PC-9 (cell line): ENCODE measurements around the gene APPL2. TPM values are rescaled to one million over a fixed set of nuclear protein-coding genes. Genes with fewer than 3 reads are reported as not detected.

ENCODE experiments used
- BruUV-seq: library from RNA; stranded (reverse); fragments of 400-500 nt; replicated peaks from 2 replicates; lab custom pipeline; 2021; lab: Mats Ljungman, UMichigan
- CTCF ChIA-PET: fragments of 300-600 bp; sonication (Branson Sonifier 250); formaldehyde crosslinking; loops from one replicate; lab custom pipeline; 2022; ENCODE audit warnings: antibody characterized with exemption; lab: Charles Lee
- POLR2A ChIA-PET: fragments of 300-600 bp; sonication (Branson Sonifier 250); formaldehyde crosslinking; loops from one replicate; lab custom pipeline; 2022; ENCODE audit warnings: antibody characterized with exemption; ENCODE audit not compliant: unreplicated experiment; lab: Charles Lee
- DNase-seq, 2 experiments: peaks; one replicate each; pipeline versions ENCODE4 v3.0.0 to v3.0.0-alpha.2; 2015 to 2022; ENCODE audit warnings: mixed read lengths in 1 of 2
- H2AFZ ChIP-seq: fragments of 200-600 bp; sonication (generic); 2 replicates; pipeline ENCODE4 v1.8.1; 2017; ENCODE audit warnings: antibody characterized with exemption
- H3F3A ChIP-seq: fragments of 200-600 bp; sonication (generic); 2 replicates; pipeline ENCODE4 v1.8.1; 2017; ENCODE audit warnings: antibody characterized with exemption, mild to moderate bottlenecking, low read depth; ENCODE audit not compliant: insufficient read depth
- H3K27ac ChIP-seq: fragments of 200-600 bp; sonication (generic); 2 replicates; pipeline ENCODE4 v1.6.1; 2016; ENCODE audit warnings: mixed run types
- H3K27me3 ChIP-seq: fragments of 200-600 bp; sonication (generic); 2 replicates; pipeline ENCODE4 v1.6.1; 2016; ENCODE audit warnings: low read depth, mixed run types; ENCODE audit not compliant: insufficient read depth
- H3K36me3 ChIP-seq: fragments of 200-600 bp; sonication (generic); 2 replicates; pipeline ENCODE4 v1.6.1; 2016; ENCODE audit warnings: low read depth, mixed run types
- H3K4me1 ChIP-seq: fragments of 200-600 bp; sonication (generic); replicated peaks from 2 replicates; pipeline ENCODE4 v1.6.1; 2016; ENCODE audit warnings: mixed run types; ENCODE audit not compliant: insufficient read depth
- H3K4me2 ChIP-seq: fragments of 200-600 bp; sonication (generic); 2 replicates; pipeline ENCODE4 v1.6.1; 2017; ENCODE audit warnings: mixed run types
- H3K4me3 ChIP-seq: fragments of 200-600 bp; sonication (generic); 2 replicates; pipeline ENCODE4 v1.6.1; 2016; ENCODE audit warnings: mixed run types
- H3K79me2 ChIP-seq: fragments of 200-600 bp; sonication (generic); 2 replicates; pipeline ENCODE4 v1.6.1; 2017; ENCODE audit warnings: low read depth, mixed run types
- H3K9me2 ChIP-seq: fragments of 200-600 bp; sonication (generic); 2 replicates; pipeline ENCODE4 v1.8.1; 2017; ENCODE audit warnings: mild to moderate bottlenecking; ENCODE audit not compliant: insufficient read depth
- H3K9me3 ChIP-seq: fragments of 200-600 bp; sonication (generic); 2 replicates; pipeline ENCODE4 v1.8.1; 2016; ENCODE audit warnings: low read depth; ENCODE audit not compliant: insufficient read depth
- H4K20me1 ChIP-seq: fragments of 200-600 bp; sonication (generic); 2 replicates; pipeline ENCODE4 v1.8.1; 2017; ENCODE audit not compliant: insufficient read depth
- CTCF ChIP-seq: fragments of 200-600 bp; sonication (generic); conservative IDR thresholded peaks from 2 replicates; pipeline ENCODE4 v1.6.1; 2017; ENCODE audit warnings: mixed run types, antibody characterized with exemption, mild to moderate bottlenecking, moderate library complexity
- EZH2 ChIP-seq: fragments of 200-600 bp; sonication (generic); IDR thresholded peaks from 2 replicates; pipeline ENCODE4 v1.8.0; 2017; ENCODE audit warnings: antibody characterized with exemption, low read depth
- intact Hi-C: fragments of 100-400 bp; cut with micrococcal nuclease; formaldehyde crosslinking; loops from one replicate; pipeline ENCODE4 v1.10.0; 2022; ENCODE audit not compliant: unreplicated experiment
- total RNA-seq: library from RNA; stranded (reverse); gene quantifications from 2 replicates; pipeline ENCODE4 v1.2.3, GENCODE V29; 2021

Gene APPL2
- total RNA-seq, 1 experiment from 2014 or later, result 24.3 TPM

GRCh38 chr12:105233041-105233905 is 2.7 kb downstream of the APPL2 start:
- no peak overlapping the region; the same call in 1 of the 2 replicates for H3K4me2 ChIP-seq

GRCh38 chr12:105231396-105231795 is 4.6 kb downstream of the APPL2 start:
- TF ChIP-seq EZH2, result no peak
- TF ChIP-seq CTCF, result no peak
- no peak for DNase-seq
- intact Hi-C loops, result no loop called here
- Histone ChIP-seq H3K27me3 (no peaks in the 10 kb centered on the region), H3K79me2 (peaks cover 35% of the 10 kb centered on the region), H3F3A (0 out of 2 replicates have a peak, but pooled peaks cover 5% of the 10 kb centered on the region), H2AFZ (no peak overlapping the region), H3K27ac (no peak overlapping the region), H3K9me3 (no peaks in the 10 kb centered on the region), H3K4me1 (peaks cover 11% of the 10 kb centered on the region), H3K36me3 (0 out of 2 replicates have a peak, but pooled peaks cover 10% of the 10 kb centered on the region), H4K20me1 (no peaks in the 10 kb centered on the region), H3K9me2 (peaks cover 3% of the 10 kb centered on the region; the same call in 1 of the 2 replicates), H3K4me3 (no peak overlapping the region), H3K4me2 (no peak overlapping the region)
- ChIA-PET CTCF (no interaction called here), POLR2A (no interaction called here)
- no TSS peak for BruUV-seq

More at GRCh38 chr12:105233041-105233905, 2.7 kb downstream of the APPL2 start:
- 0 out of 2 replicates have a peak, but pooled peaks cover 5% of the 10 kb centered on the region for H3K9me3 ChIP-seq
- intact Hi-C loops, result no loop called here
- no peak overlapping the region for H2AFZ ChIP-seq
- ChIA-PET POLR2A (no interaction called here), CTCF (no interaction called here)
- H3F3A ChIP-seq, result 0 out of 2 replicates have a peak, but pooled peaks cover 5% of the 10 kb centered on the region
- no peaks in the 10 kb centered on the region for H4K20me1 ChIP-seq
- H3K9me2 ChIP-seq, result peaks cover under 1% of the 10 kb centered on the region; the same call in 1 of the 2 replicates
- H3K79me2 ChIP-seq, result peaks cover 35% of the 10 kb centered on the region
- H3K27me3 ChIP-seq, result no peaks in the 10 kb centered on the region
- 0 out of 2 replicates have a peak, but pooled peaks cover 10% of the 10 kb centered on the region for H3K36me3 ChIP-seq
- DNase-seq, result no peak
- TF ChIP-seq CTCF (no peak), EZH2 (no peak)
- no peak overlapping the region for H3K4me3 ChIP-seq
- no TSS peak for BruUV-seq
- peaks cover 15% of the 10 kb centered on the region for H3K4me1 ChIP-seq
- H3K27ac ChIP-seq, result no peak overlapping the region

DNA sequence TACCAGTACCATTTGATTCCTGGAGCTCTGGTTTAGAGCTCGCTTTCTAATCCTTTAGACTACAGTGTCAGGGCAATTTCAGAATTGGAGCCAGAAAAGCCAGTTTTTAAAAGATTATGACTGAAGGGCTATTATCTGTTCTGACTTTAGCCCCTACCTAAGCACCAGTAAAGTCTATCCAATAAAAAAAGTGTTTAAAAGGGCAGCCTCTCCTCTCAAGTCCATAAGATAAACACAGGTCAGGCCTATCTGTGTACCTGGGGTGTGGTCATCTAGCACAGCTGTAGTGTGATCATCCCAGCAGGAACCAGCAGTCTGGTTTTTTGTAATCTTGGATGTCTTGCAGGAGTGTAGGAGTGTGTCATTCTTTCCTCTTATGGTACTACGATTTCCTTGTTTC is 6.6 kb downstream of the APPL2 start:
- peaks cover 28% of the 10 kb centered on the region for H3K79me2 ChIP-seq

More for the DNA sequence above, 6.6 kb downstream of the APPL2 start:
- ChIA-PET POLR2A (no interaction called here), CTCF (no interaction called here)
- Histone ChIP-seq H3K4me2 (no peak overlapping the region), H3K36me3 (0 out of 2 replicates have a peak, but pooled peaks cover 10% of the 10 kb centered on the region), H3K4me1 (peaks cover 3% of the 10 kb centered on the region), H3K9me2 (peaks cover 3% of the 10 kb centered on the region; the same call in 1 of the 2 replicates), H3K9me3 (no peaks in the 10 kb centered on the region), H3K27me3 (no peaks in the 10 kb centered on the region), H2AFZ (no peak overlapping the region), H3F3A (no peaks in the 10 kb centered on the region), H3K4me3 (no peak overlapping the region), H4K20me1 (no peaks in the 10 kb centered on the region), H3K27ac (no peak overlapping the region)
- no peak for TF ChIP-seq EZH2
- no peak for TF ChIP-seq CTCF
- no peak for DNase-seq
- intact Hi-C loops, result no loop called here
- no TSS peak for BruUV-seq
